ENCODE results near the gene HOXA11.
A peak's percentile ranks its signal among the peaks of the same experiment; 100 is the strongest.

The HOXA11 gene

DNA sequence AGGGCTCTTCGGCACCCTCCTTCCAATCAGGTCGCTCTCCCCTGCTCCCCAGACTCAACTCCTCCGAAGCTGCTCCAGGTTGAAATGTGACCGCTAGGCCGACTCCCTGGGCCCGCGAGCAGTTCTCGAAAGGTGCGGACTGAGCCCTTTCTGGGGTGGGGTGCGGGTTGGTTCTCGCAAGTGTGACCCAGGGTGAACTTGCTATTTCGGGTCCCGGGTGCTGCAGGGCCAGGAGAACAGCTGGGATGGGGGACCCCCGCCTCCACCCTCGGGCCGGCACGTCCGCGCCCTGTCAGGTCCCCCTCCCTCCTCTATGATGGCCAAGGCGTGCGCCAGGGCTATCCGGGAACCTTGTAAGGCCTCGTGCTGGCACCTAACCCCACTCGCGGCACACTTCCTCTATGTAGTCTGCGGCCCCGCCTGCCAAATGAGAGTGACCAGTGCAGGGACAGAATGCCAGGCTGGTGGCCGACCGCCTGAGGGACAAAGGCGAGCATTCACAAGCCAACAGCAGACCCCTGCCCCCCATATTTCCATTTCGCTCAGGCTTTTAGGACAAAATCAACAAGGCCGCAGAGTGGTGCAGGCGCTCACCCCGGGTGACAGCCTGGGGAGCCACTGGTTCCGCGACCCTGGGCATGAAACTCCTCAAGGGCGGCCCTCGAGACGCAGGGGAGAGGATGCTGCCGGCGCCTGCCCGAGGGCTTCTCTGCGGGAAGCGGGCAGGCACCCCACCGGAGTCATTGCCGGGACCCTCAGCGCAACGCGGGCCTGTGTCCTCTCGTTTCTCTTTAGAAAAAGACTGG is 28.6 kb upstream of the HOXA11 start:
- peaks cover 97% of the 10 kb centered on the region for H3K27me3 ChIP-seq (ENCODE audit: control insufficient read depth, insufficient read depth, low read length)
- no peaks in the 10 kb centered on the region for H3K9me3 ChIP-seq (ENCODE audit: control insufficient read depth, insufficient read depth, low read depth, low read length)
- no peaks in the 10 kb centered on the region for H3K36me3 ChIP-seq (ENCODE audit: control insufficient read depth, insufficient read depth, low read length)
- no peak overlapping the region for H3K27ac ChIP-seq (ENCODE audit: low read depth, low read length)
- H3K4me1 ChIP-seq (ENCODE audit: control insufficient read depth, insufficient read depth, low read length): peaks cover 31% of the 10 kb centered on the region
- peak overlapping the region; percentile 47 for H3K4me3 ChIP-seq (ENCODE audit: low read depth, low read length)
- no peak overlapping the region for H3K9ac ChIP-seq (ENCODE audit: low read length)

DNA sequence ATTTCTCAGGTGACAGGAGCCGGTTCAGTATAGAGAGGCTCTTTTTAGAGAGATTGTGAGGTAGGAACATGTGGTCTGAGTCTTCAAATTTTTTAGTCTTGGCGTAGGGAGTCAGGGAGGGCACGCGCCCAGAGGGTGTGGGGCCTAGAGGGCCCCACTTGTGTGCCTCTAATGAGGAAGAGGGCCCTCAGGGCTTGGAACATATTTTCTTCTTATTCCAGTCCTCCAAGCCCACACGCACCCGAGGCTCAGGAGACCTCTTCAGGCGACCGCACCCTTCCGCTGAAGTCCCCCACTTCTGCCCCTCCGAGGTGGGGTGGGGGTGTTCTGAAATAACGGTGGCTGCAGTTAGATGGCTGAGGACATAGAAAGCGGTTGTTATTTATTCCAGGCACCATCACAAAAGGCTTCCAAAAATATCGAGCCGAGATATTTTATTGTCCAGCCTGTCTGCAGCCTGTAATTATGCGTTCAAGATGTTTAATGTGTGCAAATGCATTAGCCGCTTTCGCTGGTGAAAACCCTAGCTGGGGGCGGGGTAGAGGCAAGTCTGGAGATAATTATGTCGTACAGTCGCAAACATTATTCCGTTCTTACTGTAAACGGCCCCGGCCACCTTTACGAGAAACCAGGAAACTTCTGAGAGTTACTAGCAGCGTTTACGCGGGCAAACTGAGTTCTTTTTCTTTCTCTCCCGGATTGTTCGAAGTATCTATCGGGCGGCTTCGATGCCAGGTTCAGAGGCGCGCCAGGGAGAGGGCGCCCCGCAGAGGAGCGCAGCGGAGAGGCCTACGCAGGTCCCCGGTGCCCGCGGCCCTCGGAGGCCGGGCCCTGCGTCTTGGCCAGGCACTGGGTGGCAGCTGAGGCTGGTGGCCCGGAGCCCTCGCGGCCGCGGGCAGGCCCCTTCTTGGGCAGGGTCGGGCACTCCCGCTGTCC is 27.7 kb upstream of the HOXA11 start:
- Histone ChIP-seq H3K27ac (ENCODE audit: low read depth, low read length) (no peak overlapping the region), H3K9ac (ENCODE audit: low read length) (no peak overlapping the region), H3K4me3 (ENCODE audit: low read depth, low read length) (peak overlapping the region; percentile 47), H3K4me1 (ENCODE audit: control insufficient read depth, insufficient read depth, low read length) (peaks cover 31% of the 10 kb centered on the region), H3K9me3 (ENCODE audit: control insufficient read depth, insufficient read depth, low read depth, low read length) (no peaks in the 10 kb centered on the region), H3K36me3 (ENCODE audit: control insufficient read depth, insufficient read depth, low read length) (no peaks in the 10 kb centered on the region), H3K27me3 (ENCODE audit: control insufficient read depth, insufficient read depth, low read length) (peaks cover 99% of the 10 kb centered on the region)

DNA sequence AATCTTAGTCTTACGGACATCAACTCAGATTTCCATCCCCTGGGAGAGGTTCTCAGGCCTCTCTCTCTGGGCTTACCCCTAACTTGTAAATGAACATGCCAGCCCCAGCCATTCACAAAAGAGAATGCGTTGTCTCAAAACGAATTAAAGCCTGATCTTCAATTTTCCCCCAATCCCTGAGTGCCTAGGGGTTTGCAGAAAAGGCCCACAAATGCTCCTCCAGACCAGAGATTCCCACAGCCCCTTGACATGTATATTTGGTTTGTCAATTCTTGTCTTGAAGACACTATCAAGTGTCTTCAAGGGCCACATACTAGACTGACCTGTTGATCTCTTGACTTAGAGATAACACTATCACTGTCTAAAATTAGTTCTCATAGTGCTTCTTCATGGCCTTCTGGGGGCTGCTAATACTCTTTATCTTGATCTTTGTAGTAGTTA is 26.8 kb upstream of the HOXA11 start:
- H3K9me3 ChIP-seq (ENCODE audit: control insufficient read depth, insufficient read depth, low read depth, low read length): no peaks in the 10 kb centered on the region
- H3K36me3 ChIP-seq (ENCODE audit: control insufficient read depth, insufficient read depth, low read length): no peaks in the 10 kb centered on the region
- no peak overlapping the region for H3K9ac ChIP-seq (ENCODE audit: low read length)
- no peak overlapping the region for H3K4me3 ChIP-seq (ENCODE audit: low read depth, low read length)
- peaks cover 31% of the 10 kb centered on the region for H3K4me1 ChIP-seq (ENCODE audit: control insufficient read depth, insufficient read depth, low read length)
- peaks cover 100% of the 10 kb centered on the region for H3K27me3 ChIP-seq (ENCODE audit: control insufficient read depth, insufficient read depth, low read length)
- no peak overlapping the region for H3K27ac ChIP-seq (ENCODE audit: low read depth, low read length)

DNA sequence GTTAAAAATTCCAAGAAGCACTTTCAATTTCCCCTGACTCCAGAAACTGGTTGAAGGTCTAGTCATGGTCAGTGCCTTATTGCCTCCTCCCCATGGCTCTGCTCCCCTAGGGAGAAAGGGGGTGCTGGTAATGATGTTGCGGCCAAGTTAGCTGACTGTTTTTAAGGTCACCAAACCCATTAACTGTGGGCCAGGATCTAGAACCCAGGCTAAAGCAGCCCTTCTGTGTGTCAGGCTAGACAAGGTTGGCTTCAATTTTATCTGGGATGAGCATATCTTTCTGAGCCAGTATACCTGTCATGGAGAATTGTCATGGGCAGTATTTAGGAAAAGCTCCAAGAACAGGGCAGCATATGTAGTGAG is 26.0 kb upstream of the HOXA11 start:
- no peak overlapping the region for H3K9ac ChIP-seq (ENCODE audit: low read length)
- no peaks in the 10 kb centered on the region for H3K9me3 ChIP-seq (ENCODE audit: control insufficient read depth, insufficient read depth, low read depth, low read length)
- H3K27ac ChIP-seq (ENCODE audit: low read depth, low read length): no peak overlapping the region
- H3K4me3 ChIP-seq (ENCODE audit: low read depth, low read length): no peak overlapping the region
- H3K4me1 ChIP-seq (ENCODE audit: control insufficient read depth, insufficient read depth, low read length): peaks cover 32% of the 10 kb centered on the region
- peaks cover 100% of the 10 kb centered on the region for H3K27me3 ChIP-seq (ENCODE audit: control insufficient read depth, insufficient read depth, low read length)
- no peaks in the 10 kb centered on the region for H3K36me3 ChIP-seq (ENCODE audit: control insufficient read depth, insufficient read depth, low read length)

DNA sequence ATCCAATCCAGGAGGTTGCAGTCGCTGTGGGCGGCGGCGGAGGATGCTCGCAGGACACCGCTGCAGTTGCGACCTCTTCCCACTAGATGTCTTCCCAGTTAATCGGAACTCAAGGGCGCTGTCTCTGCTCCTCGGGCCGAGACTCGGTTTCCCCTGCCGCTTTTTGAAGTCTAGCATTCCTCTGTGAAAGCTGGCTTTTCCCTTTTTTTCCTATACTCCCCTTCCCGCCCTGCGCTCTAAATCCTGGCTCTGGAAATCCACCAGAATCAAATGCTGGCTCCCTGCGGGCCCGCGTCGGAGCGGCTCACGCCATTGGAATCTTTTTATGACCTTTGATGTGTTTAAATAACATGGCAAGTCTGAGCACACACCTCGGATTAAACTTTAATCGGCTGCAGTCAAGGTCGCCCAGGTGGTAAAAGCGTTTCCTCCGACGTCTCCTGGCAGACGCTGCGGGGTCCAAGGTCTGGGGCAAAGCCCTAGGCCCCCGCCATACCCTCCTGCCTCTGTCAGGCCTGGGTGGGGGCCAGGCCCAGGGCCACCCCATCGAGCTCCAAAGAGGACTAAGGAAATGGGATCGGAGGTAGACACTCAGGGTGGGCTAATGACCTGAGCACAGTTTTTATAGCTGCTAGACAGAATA is 25.5 kb upstream of the HOXA11 start:
- no peak overlapping the region for H3K9ac ChIP-seq (ENCODE audit: low read length)

DNA sequence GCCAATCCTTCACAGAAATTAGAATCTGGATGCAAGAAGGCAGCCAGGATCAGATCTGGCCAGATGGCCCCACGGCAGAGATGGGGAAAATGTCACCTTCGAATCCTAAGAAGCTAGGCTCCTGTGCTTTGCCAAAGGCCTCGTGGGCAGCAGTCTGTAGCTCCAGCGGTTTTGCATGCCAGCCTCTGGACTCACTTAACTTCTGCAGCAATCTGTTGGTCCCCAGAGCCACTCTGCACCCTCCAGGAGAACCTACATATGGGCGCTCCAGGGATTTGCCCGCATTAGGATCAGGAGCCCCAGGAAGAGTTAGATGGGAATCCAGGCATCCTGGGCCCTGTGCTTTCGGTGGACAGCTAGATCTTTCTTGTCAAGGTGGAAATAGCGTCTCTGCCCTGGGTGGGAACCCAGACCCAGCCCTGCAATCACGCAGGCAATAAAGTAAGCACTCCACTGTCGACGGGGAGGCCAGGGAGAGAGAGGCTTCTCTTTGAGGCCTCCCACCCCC is 25.0 kb upstream of the HOXA11 start:
- H3K9me3 ChIP-seq (ENCODE audit: control insufficient read depth, insufficient read depth, low read depth, low read length): no peaks in the 10 kb centered on the region
- H3K27ac ChIP-seq (ENCODE audit: low read depth, low read length): no peak overlapping the region
- peaks cover 100% of the 10 kb centered on the region for H3K27me3 ChIP-seq (ENCODE audit: control insufficient read depth, insufficient read depth, low read length)
- H3K4me1 ChIP-seq (ENCODE audit: control insufficient read depth, insufficient read depth, low read length): peaks cover 40% of the 10 kb centered on the region
- no peaks in the 10 kb centered on the region for H3K36me3 ChIP-seq (ENCODE audit: control insufficient read depth, insufficient read depth, low read length)
- H3K4me3 ChIP-seq (ENCODE audit: low read depth, low read length): no peak overlapping the region
- H3K9ac ChIP-seq (ENCODE audit: low read length): no peak overlapping the region

More for the DNA sequence above, 25.5 kb upstream of the HOXA11 start:
- no peaks in the 10 kb centered on the region for H3K36me3 ChIP-seq (ENCODE audit: control insufficient read depth, insufficient read depth, low read length)
- H3K9me3 ChIP-seq (ENCODE audit: control insufficient read depth, insufficient read depth, low read depth, low read length): no peaks in the 10 kb centered on the region
- H3K27ac ChIP-seq (ENCODE audit: low read depth, low read length): no peak overlapping the region
- H3K4me3 ChIP-seq (ENCODE audit: low read depth, low read length): no peak overlapping the region
- peaks cover 37% of the 10 kb centered on the region for H3K4me1 ChIP-seq (ENCODE audit: control insufficient read depth, insufficient read depth, low read length)
- peaks cover 100% of the 10 kb centered on the region for H3K27me3 ChIP-seq (ENCODE audit: control insufficient read depth, insufficient read depth, low read length)

DNA sequence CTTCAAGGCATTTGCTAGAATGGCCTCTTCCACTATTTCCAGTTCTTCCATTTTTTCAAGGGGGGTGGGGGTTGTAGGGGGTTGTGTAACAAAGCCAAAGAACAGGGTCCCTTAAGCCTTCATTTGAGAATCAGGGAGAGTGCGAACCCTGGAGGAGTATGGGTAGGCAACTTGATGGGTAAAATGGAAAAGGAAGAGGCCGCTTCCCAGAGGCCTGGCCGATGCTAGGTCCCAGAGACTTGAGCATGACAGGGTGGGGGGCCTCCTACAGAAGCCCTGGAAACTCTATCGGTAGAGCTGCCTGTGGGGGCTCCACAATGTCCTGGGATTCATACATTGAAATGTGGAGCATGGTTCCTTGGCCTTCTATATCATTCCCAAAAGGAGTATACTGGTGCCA is 24.0 kb upstream of the HOXA11 start:
- no peaks in the 10 kb centered on the region for H3K36me3 ChIP-seq (ENCODE audit: control insufficient read depth, insufficient read depth, low read length)
- peaks cover 35% of the 10 kb centered on the region for H3K4me1 ChIP-seq (ENCODE audit: control insufficient read depth, insufficient read depth, low read length)
- H3K9ac ChIP-seq (ENCODE audit: low read length): no peak overlapping the region
- H3K27ac ChIP-seq (ENCODE audit: low read depth, low read length): no peak overlapping the region
- H3K27me3 ChIP-seq (ENCODE audit: control insufficient read depth, insufficient read depth, low read length): peaks cover 100% of the 10 kb centered on the region
- H3K4me3 ChIP-seq (ENCODE audit: low read depth, low read length): no peak overlapping the region
- H3K9me3 ChIP-seq (ENCODE audit: control insufficient read depth, insufficient read depth, low read depth, low read length): no peaks in the 10 kb centered on the region

DNA sequence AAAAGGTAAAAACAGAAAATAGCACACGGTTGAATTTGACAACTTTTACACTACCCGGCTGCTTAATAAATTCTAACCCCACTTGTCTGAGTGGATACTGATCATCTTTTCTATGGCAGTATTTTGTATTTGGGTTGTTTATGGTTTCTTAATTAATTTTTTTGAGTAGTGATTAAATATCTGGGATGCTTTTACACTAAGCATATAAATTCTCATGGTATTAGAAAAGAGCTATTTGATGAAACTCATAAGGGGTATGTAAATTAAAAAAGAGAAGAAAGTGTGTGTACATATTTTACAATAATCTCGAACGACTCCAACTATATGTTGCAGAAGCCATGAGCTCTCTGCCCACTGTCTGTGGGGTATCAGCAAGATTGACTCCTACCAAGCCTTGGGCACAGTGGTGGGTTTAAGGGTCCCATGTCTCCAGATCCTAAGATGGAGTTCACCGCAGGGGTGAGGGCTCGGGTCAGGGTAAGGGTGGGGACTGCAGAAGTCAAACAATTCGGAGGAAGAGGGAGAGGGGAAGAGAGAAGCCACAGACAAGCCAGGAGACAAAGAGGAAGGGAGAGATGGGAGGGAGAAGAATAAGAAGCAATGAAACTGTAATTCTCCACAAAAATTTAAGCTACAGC is 22.4 kb upstream of the HOXA11 start:
- Histone ChIP-seq H3K27me3 (ENCODE audit: control insufficient read depth, insufficient read depth, low read length) (peaks cover 100% of the 10 kb centered on the region), H3K27ac (ENCODE audit: low read depth, low read length) (no peak overlapping the region), H3K4me3 (ENCODE audit: low read depth, low read length) (no peak overlapping the region), H3K9me3 (ENCODE audit: control insufficient read depth, insufficient read depth, low read depth, low read length) (no peaks in the 10 kb centered on the region), H3K36me3 (ENCODE audit: control insufficient read depth, insufficient read depth, low read length) (no peaks in the 10 kb centered on the region), H3K4me1 (ENCODE audit: control insufficient read depth, insufficient read depth, low read length) (peaks cover 20% of the 10 kb centered on the region), H3K9ac (ENCODE audit: low read length) (no peak overlapping the region)

DNA sequence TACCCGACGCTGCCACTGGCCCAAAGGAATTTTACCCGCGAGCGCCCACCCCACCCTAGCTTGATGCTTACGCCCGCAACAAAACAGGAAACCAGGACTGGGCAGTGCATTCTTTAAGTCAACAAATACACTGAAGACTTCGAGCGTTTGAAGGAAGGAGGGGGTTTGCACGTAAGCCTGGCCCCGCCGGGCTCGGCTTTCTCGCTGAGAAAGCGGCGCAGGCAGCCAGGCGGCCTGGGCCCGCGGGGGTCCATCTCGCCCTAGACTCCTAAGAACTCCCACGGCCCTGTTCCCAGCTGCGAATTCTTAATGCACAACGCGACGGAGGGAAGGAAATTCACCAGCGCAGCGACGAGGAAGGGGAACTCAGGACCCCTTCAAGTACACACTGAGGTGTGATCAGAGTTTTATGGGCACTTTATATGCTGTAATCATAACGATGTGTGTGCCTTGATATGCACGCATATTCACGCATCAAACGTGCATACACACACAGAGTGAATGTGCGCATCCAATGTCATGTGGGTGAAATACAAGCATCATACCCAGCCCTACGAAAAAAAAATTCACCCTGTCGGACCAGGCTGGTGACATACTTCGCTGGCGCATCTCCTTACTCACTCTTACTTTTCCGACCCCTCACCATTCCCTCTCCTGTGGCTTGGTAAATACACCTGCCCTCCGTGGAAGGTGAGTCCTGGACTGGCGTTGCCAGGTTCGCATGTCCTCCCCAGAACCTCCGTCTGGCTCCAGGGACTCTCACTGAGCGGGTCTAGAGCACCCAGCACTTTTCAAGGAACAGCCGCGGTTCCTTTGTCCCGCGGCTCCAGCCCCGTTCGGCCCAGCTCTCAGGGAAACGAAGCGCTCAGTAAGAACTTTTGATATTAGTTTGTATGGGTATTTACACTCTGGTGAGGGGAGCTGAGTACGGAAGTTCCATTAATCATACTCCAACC is 20.6 kb upstream of the HOXA11 start:
- H3K9me3 ChIP-seq (ENCODE audit: control insufficient read depth, insufficient read depth, low read depth, low read length): no peaks in the 10 kb centered on the region
- H3K4me1 ChIP-seq (ENCODE audit: control insufficient read depth, insufficient read depth, low read length): peaks cover 24% of the 10 kb centered on the region
- H3K27ac ChIP-seq (ENCODE audit: low read depth, low read length): no peak overlapping the region
- H3K4me3 ChIP-seq (ENCODE audit: low read depth, low read length): peak overlapping the region; percentile 39; the same call in 1 of the 2 replicates
- H3K36me3 ChIP-seq (ENCODE audit: control insufficient read depth, insufficient read depth, low read length): no peaks in the 10 kb centered on the region
- peaks cover 100% of the 10 kb centered on the region for H3K27me3 ChIP-seq (ENCODE audit: control insufficient read depth, insufficient read depth, low read length)
- no peak overlapping the region for H3K9ac ChIP-seq (ENCODE audit: low read length)

All from HUES6 (cell line).